ENCODE measurements around the gene OR12D2.
"Not testable (repeated sequence)": the region's sequence is repeated elsewhere in the genome, so short reads cannot be mapped to it uniquely, and the experiment has no call there.

OR12D2 gene

GRCh38 chr6:29395331-29395730 is at the start of gene OR12D2:
TSS of gene OR12D2 (plus strand) at chr6:29395631. CDS start at chr6:29396700, 1,069 bp downstream.
- no peak for DNase-seq

- DNase-seq, result not testable (repeated sequence)
These were observed 46.1 kb upstream of the OR12D2 start for GRCh38 chr6:29349348-29349747.

- DNase-seq, result no peak
These were observed 40.5 kb upstream of the OR12D2 start for GRCh38 chr6:29354980-29355379.

GRCh38 chr6:29355603-29356002 is 39.8 kb upstream of the OR12D2 start:
- DNase-seq, result no peak

GRCh38 chr6:29368765-29369164 is 26.7 kb upstream of the OR12D2 start, which contains the start of gene OR5V1:
TSS of gene OR5V1 (minus strand) at chr6:29368865. CDS start at chr6:29356195, 12,670 bp downstream.
- no peak for DNase-seq

- no peak for DNase-seq
These were observed 20.2 kb upstream of the OR12D2 start, which contains the start of gene OR12D3 for GRCh38 chr6:29375191-29375590. TSS of gene OR12D3 (minus strand) at chr6:29375291. CDS start at chr6:29375287, 4 bp downstream.

GRCh38 chr6:29376003-29376402 is 19.4 kb upstream of the OR12D2 start:
- DNase-seq, result no peak

GRCh38 chr6:29388533-29388932 is 6.9 kb upstream of the OR12D2 start:
- no peak for DNase-seq

- DNase-seq, result no peak
These were observed 4.1 kb downstream of the OR12D2 start for GRCh38 chr6:29399525-29399924.

- DNase-seq, result no peak
These were observed 8.4 kb downstream of the OR12D2 start for GRCh38 chr6:29403801-29404200.

GRCh38 chr6:29414588-29414987 is 19.2 kb downstream of the OR12D2 start, which contains the start of gene OR12D1:
TSS of gene OR12D1 (plus strand) at chr6:29414928.
- DNase-seq, result no peak

GRCh38 chr6:29419516-29419915 is 24.1 kb downstream of the OR12D2 start:
- no peak for DNase-seq

- no peak for DNase-seq
These were observed 28.7 kb downstream of the OR12D2 start for GRCh38 chr6:29424168-29424567.

GRCh38 chr6:29424575-29424974 is 29.1 kb downstream of the OR12D2 start:
- no peak for DNase-seq

- no peak for DNase-seq
These were observed 29.6 kb downstream of the OR12D2 start for GRCh38 chr6:29425075-29425474.

- no peak for DNase-seq
These were observed 31.2 kb downstream of the OR12D2 start for GRCh38 chr6:29426654-29427053.

GRCh38 chr6:29436730-29437129 is 41.3 kb downstream of the OR12D2 start:
- DNase-seq, result not testable (repeated sequence)

- DNase-seq, result no peak
These were observed 43.6 kb downstream of the OR12D2 start, which contains the start of gene OR10C1 for GRCh38 chr6:29439006-29439405. TSS of gene OR10C1 (plus strand) at chr6:29439306. CDS start at chr6:29440016, 710 bp downstream.

- DNase-seq, result no peak
These were observed 47.3 kb downstream of the OR12D2 start for GRCh38 chr6:29442719-29443118.

- DNase-seq, result not testable (repeated sequence)
These were observed 48.6 kb downstream of the OR12D2 start for GRCh38 chr6:29444031-29444430.
